ENCODE measurements around the gene SERPINA10.
"Not testable (repeated sequence)": the region's sequence is repeated elsewhere in the genome, so short reads cannot be mapped to it uniquely, and the experiment has no call there.

The SERPINA10 gene

DNA sequence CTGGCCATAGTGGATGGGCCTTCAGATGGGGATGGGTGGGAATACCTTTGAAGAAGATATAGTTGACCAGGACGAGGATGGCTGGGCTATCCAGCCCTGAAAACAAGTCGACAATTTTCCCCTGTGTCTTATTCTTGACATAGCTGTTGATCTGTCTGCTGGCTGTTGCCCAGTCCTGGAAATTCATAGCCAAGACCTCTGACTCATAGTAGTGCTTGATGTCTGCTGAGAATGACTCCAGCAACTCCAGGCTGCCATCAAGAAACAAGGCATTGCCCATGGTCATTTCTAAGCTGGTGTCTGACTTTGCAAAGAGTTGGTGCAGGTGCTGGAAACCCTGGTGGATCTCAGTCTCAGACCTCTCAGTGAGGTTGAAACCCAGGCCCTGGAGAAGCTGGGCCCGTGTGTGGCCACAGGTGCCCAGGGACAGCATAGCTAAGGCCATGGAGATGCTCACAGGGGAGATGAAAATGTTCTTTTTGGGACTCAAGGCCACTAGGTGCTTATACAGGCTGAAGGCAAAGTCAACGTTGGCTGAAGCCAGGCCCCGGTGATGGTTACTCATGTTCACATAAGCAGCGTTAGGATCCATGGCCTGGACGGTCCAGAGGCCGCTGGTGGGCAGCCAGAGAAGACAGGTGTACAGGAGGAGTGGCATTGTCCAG is 21.1 kb upstream of the SERPINA10 start:
- no peak for DNase-seq (ENCODE audit: low spot score)

DNA sequence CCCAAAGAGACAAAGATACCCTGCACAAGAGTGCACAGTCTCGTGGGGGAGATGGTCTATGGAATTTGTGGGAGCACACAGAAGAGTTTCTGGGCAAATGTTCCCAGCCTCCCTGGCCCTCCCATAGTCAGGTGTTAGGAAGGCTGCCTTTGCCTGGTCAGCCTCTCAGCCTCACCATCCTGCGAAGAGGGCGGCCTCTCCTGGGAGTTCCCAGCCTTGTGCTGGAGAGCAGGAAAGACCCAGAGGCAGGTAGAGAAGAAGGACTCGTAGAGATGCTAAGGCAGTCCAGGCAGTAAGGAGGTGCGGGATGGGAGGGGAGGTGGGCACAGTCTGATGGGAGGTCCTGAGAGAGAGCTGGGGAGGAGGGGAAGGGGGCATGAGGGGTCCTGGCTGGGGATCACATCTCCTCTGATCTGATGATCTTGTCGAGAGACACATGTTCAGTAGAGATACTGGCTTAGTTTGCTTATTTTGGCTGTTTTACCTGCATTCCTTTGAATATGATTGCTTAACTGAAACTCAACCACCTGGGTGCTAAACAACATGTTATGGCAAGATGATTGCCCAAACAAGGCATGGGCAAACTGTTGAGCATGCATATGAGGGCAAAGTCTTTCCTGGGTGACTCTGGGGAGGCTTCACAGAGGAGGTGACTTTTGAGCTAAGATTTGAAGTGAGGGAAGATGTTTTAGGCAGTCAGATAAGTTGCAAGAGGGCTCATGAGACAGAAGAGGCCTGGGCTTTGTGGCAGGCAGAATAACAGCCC is 19.6 kb upstream of the SERPINA10 start:
- DNase-seq (ENCODE audit: low spot score) = no peak

DNA sequence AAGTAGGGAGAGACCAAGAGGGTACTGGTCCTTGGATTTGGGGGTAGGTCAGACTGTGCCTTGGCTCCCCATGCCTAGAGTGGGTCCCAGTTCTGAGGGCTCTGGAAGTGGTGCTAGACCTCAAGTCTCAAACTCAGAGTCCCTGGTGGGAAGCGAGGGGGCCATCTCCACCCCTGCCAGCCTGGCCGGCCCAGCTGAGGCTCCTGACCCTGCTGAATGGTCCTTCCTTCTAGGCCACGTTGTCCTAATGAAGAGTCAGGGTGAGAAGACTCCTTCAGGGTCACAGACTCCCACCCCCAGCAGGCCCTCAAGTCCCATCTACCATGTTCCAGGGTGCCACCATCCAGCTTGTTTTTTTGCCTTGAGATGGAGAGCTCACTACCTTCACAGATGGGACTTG is 17.2 kb upstream of the SERPINA10 start:
- no peak for DNase-seq (ENCODE audit: low spot score)

DNA sequence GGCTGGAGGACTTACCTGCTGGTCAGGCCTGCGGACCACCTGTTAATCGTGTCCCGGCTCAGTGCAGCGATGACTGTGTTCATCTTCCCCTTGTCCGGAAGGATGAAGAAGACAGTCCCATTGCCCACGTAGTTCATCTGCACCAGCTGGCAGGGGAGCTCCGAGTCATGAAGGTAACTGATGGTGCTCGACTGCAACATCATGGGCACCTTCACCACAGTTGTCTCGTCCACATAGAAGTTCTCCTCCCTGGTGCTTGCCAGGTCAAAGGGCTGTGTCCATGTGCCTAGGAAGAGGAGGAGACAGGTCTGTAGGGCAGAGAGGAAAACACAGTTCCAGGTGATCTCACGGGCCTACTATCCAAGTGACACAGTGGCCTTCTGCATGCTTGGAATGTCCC is 16.7 kb upstream of the SERPINA10 start:
- no peak for DNase-seq (ENCODE audit: low spot score)

- DNase-seq (ENCODE audit: low spot score) = peak; percentile 13
Measured at GRCh38 chr14:94307410-94307992, 14.4 kb upstream of the SERPINA10 start.

GRCh38 chr14:94306047-94306978 is 13.2 kb upstream of the SERPINA10 start:
- no peak for DNase-seq (ENCODE audit: low spot score)

GRCh38 chr14:94305620-94306019 is 12.6 kb upstream of the SERPINA10 start:
- no peak for DNase-seq (ENCODE audit: low spot score)

DNA sequence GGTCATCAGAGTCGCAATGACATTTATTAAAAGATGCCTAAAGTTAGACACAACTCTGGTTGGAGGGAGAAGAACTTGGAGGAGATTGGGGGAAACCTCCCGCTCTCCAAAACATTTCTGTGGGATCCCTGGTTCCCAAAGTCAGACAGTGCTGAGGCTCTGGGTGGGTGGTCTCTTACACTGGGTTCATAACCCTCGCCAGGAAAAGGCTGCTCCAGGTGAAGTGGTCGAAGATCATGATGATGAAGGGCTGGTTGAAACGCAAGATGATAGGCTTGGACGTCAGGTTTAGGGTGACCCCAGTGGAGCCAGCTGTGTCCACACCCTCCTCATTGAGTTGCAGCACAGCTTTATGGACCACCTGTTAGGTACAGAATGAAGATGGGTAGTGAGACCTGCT is 11.2 kb upstream of the SERPINA10 start:
- DNase-seq (ENCODE audit: low spot score) = no peak

- DNase-seq (ENCODE audit: low spot score) = no peak
Measured at GRCh38 chr14:94303111-94303510, 10.0 kb upstream of the SERPINA10 start.

DNA sequence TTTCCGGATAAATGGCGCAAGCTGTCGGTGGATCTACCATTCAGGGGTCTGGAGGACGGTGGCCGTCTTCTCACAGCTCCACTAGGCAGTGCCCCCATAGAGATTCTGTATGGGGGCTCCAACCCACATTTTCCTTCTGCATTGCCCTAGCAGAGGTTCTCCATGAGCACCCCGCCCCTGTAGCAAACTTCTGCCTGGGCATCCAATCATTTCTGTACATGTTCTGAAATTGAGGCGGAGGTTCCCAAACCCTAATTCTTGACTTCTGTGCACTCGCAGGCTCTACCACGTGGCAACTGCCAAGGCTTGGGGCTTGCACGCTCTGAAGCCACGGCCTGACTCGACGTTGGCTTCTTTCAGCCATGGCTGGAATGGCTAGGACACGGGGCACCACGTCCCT is 5.1 kb upstream of the SERPINA10 start:
- no peak for DNase-seq (ENCODE audit: low spot score)

DNA sequence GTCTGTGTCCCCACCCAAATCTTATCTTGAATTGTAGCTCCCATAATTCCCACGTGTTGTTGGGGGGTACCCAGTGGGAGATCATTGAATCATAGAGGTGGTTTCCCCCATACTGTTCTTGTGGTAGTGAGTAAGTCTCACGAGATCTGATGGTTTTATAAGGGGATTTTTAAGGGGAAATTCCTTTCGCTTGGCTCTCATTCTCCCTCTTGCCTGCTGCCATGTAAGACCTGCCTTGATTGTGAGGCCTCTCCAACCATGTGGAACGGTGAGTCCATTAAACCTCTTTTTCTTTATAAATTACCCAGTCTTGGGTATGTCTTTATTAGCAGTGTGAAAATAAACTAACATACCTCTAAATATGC is 3.1 kb upstream of the SERPINA10 start:
- not testable (repeated sequence) for DNase-seq (ENCODE audit: low spot score)

DNA sequence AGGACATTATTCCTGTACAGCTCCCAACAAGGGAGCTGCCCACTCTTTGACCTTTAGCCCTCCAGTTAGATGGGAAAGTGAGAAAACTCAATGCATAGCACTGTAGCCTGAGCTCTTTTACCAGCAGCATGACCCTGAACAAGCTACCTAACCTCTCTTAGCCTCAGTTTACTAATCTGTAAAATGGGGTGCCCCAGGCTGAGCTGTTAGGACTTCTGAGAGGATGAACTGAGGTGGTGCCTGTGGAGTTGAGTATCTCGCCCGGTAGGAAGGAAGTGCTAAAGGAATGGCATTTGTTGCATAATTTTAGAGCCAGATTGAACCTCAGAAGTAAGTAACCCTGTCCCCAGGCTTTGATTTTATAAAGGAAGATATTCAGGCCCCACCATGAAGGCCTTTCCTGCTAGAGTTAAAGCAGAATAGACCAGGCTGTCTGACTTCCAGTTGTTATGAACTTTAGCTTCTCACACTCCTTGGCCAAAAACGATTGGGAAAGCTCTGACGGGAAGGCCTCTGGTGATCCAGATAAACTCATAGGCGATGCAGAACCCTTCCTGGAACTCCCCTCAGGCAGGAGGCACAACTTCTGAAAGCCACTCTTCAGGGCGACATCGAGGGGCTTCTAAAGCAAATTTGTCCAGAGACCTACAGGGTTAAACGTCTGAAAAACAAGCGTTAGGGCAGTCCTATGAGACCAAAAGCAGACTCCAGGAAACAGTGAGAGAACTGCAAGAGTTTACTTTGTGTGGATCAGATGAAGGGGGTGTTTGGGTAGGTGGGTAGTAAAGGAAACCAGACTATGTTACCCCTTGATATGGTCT is 2.5 kb upstream of the SERPINA10 start:
- no peak for DNase-seq (ENCODE audit: low spot score)

- no peak for DNase-seq (ENCODE audit: low spot score)
Measured at GRCh38 chr14:94293578-94293924, 483 bp upstream of the SERPINA10 start.

GRCh38 chr14:94292526-94292871 is 569 bp downstream of the SERPINA10 start:
- DNase-seq (ENCODE audit: low spot score) = no peak

GRCh38 chr14:94291906-94292525 is 1.1 kb downstream of the SERPINA10 start:
- DNase-seq (ENCODE audit: low spot score) = no peak

GRCh38 chr14:94291159-94291905 is 1.7 kb downstream of the SERPINA10 start:
- DNase-seq (ENCODE audit: low spot score) = no peak

DNA sequence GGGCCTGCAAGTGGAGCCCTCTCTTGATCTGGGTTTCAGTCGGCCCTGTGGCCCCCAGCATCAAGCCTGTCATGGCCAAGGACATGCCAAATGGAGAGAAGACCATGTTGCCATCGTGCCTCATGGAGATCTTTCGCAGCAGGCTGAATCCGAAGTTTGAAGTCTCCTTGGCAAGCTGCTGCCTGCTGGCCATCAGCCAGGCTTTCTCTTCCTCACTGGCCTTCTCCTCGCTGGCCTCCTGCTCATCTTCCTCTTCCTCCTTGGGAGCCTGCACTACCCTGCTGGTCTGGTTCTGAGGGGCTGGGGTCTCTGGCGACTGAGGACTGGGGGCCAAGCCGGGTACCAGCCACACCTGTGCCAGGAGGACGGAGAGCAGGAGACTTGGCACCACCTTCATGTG is 2.9 kb downstream of the SERPINA10 start:
- DNase-seq (ENCODE audit: low spot score) = no peak

- DNase-seq (ENCODE audit: low spot score) = no peak
Measured at GRCh38 chr14:94288610-94289465, 4.2 kb downstream of the SERPINA10 start.

DNA sequence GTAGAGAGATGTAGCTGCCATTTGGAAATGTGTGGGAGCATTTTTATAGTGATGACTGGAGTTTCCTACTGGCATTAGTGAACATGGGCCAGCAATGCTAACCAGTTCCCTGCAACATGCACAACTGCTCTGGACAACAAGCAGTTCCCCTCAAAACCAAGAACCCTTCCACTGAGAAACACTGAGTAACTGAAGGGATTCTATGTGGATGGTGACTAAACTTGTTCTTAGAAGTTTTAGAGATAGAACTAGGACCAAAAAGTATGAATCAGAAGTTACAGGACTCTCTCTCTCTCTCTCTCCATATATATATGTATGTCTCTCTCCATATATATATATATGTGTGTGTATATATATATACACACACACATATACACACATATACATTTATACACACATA is 7.9 kb downstream of the SERPINA10 start:
- no peak for DNase-seq (ENCODE audit: low spot score)

DNA sequence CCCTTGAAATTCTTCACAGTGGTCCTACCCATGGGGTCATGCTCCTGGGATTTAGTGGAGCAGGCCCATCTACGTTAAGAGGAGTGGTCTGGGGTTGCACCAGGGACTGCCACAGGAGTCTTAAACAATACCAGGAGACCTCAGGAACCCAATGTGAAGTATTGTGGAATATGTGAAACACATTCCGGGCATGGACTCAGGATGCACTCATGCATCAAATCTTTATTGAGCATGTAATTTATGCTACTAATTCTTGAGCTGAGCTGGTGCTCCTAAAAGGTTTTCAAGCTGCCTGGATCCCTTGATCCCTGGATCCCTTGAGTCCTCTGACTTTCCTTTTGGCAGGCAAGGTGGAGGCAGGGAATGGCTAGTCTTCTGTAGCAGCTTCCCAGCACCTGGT is 8.8 kb downstream of the SERPINA10 start:
- no peak for DNase-seq (ENCODE audit: low spot score)
